ENCODE results near the gene HAL.

Gene HAL

GRCh38 chr12:95977764-95978305 is 18.3 kb downstream of the HAL start:
- ATAC-seq = no peak

GRCh38 chr12:95976416-95976832 is 19.7 kb downstream of the HAL start:
- TF ChIP-seq TSHZ2 (CRISPR knock-in tag; IDR thresholded peaks at IDR 0.05) (no peak), ZNF8 (CRISPR knock-in tag; IDR thresholded peaks at IDR 0.05) (no peak), TCF4 (CRISPR knock-in tag; IDR thresholded peaks at IDR 0.05; ENCODE audit: borderline replicate concordance) (no peak), CSRNP3 (CRISPR knock-in tag; IDR thresholded peaks at IDR 0.05) (no peak), ISL1 (CRISPR knock-in tag; IDR thresholded peaks at IDR 0.05) (no peak), RARB (CRISPR knock-in tag; IDR thresholded peaks at IDR 0.05) (no peak), PPARA (CRISPR knock-in tag; IDR thresholded peaks at IDR 0.05; ENCODE audit: borderline replicate concordance) (no peak), ZFP3 (CRISPR knock-in tag; IDR thresholded peaks at IDR 0.05) (no peak), CSDC2 (CRISPR knock-in tag; IDR thresholded peaks at IDR 0.05) (no peak)
- no peak for ATAC-seq

More at GRCh38 chr12:95977764-95978305, 18.3 kb downstream of the HAL start:
- TF ChIP-seq ZC3H10 (CRISPR knock-in tag; IDR thresholded peaks at IDR 0.05) = no peak
- no peak for TF ChIP-seq ISL1 (CRISPR knock-in tag; IDR thresholded peaks at IDR 0.05)
- no peak for TF ChIP-seq ZNF8 (CRISPR knock-in tag; IDR thresholded peaks at IDR 0.05)
- no peak for TF ChIP-seq PPARA (CRISPR knock-in tag; IDR thresholded peaks at IDR 0.05; ENCODE audit: borderline replicate concordance)
- TF ChIP-seq ZFP30 (CRISPR knock-in tag; IDR thresholded peaks at IDR 0.05) = no peak

- ATAC-seq = no peak
- TF ChIP-seq BACH2 (CRISPR knock-in tag; IDR thresholded peaks at IDR 0.05; ENCODE audit: borderline replicate concordance) (no peak), ZNF565 (CRISPR knock-in tag; conservative IDR thresholded peaks at IDR 0.05; ENCODE audit: low read depth) (no peak), ZNF8 (CRISPR knock-in tag; IDR thresholded peaks at IDR 0.05) (no peak), ZC3H10 (CRISPR knock-in tag; IDR thresholded peaks at IDR 0.05) (no peak), GLIS3 (CRISPR knock-in tag; IDR thresholded peaks at IDR 0.05) (no peak), CSDC2 (CRISPR knock-in tag; IDR thresholded peaks at IDR 0.05) (no peak)
Observed at GRCh38 chr12:95975491-95975890, 20.7 kb downstream of the HAL start.

GRCh38 chr12:95974358-95974757 is 21.8 kb downstream of the HAL start:
- no peak for ATAC-seq
- TF ChIP-seq TSHZ2 (CRISPR knock-in tag; IDR thresholded peaks at IDR 0.05) (no peak), ESRRG (CRISPR knock-in tag; IDR thresholded peaks at IDR 0.05) (no peak), ZNF565 (CRISPR knock-in tag; conservative IDR thresholded peaks at IDR 0.05; ENCODE audit: low read depth) (no peak), ARNTL (CRISPR knock-in tag; IDR thresholded peaks at IDR 0.05; ENCODE audit: borderline replicate concordance, low read depth) (no peak), ISL1 (CRISPR knock-in tag; IDR thresholded peaks at IDR 0.05) (no peak), ZFP30 (CRISPR knock-in tag; IDR thresholded peaks at IDR 0.05) (no peak), GLIS3 (CRISPR knock-in tag; IDR thresholded peaks at IDR 0.05) (no peak), CSDC2 (CRISPR knock-in tag; IDR thresholded peaks at IDR 0.05) (no peak), ZNF70 (CRISPR knock-in tag; IDR thresholded peaks at IDR 0.05) (no peak), BACH2 (CRISPR knock-in tag; IDR thresholded peaks at IDR 0.05; ENCODE audit: borderline replicate concordance) (no peak), ZC3H10 (CRISPR knock-in tag; IDR thresholded peaks at IDR 0.05) (no peak), TCF4 (CRISPR knock-in tag; IDR thresholded peaks at IDR 0.05; ENCODE audit: borderline replicate concordance) (no peak), POU6F1 (CRISPR knock-in tag; IDR thresholded peaks at IDR 0.05; ENCODE audit: borderline replicate concordance, low read depth) (no peak)

All from SK-N-SH treated with all-trans-retinoic acid at 6 μM for 48 hours (cell line).